ENCODE results near the gene TMEM11. TPM values are rescaled to one million over a fixed set of nuclear protein-coding genes. Genes with fewer than 3 reads are reported as not detected.

The TMEM11 gene
- total RNA-seq, 6 donors from 2014 or later = 13.0 to 38.9 (median 21.6) TPM

- no peak for ATAC-seq (ENCODE audit: low FRiP score in 2 of 2)
- no peak for TF ChIP-seq EP300 (IDR thresholded peaks at IDR 0.05)
- no peak for TF ChIP-seq CTCF (IDR thresholded peaks at IDR 0.05)
- no peak for TF ChIP-seq POLR2A (IDR thresholded peaks at IDR 0.05)
- no peak for TF ChIP-seq POLR2AphosphoS5 (IDR thresholded peaks at IDR 0.05)
- no peaks in the 10 kb centered on the region for H3K27me3 ChIP-seq
- 85 to 88% methylated on average over 11 of the region's 11 CpGs for WGBS, 2 donors
- H3K27ac ChIP-seq = peak overlapping the region; percentile 31 to 71 (median 56)
- H3K9me3 ChIP-seq = no peaks in the 10 kb centered on the region
- peaks cover 17 to 36% (median 24%) of the 10 kb centered on the region in 4 donors for H3K4me1 ChIP-seq
- no peak overlapping the region for H3K4me3 ChIP-seq
- DNase-seq = no peak
- no peaks in the 10 kb centered on the region for H3K36me3 ChIP-seq
Observed at GRCh38 chr17:21165922-21166594, 47.9 kb downstream of the TMEM11 start.

- Histone ChIP-seq H3K36me3 (no peaks in the 10 kb centered on the region), H3K4me1 (peaks cover 10 to 26% (median 20%) of the 10 kb centered on the region in 4 donors), H3K27me3 (no peaks in the 10 kb centered on the region), H3K27ac (no peak overlapping the region), H3K4me3 (no peak overlapping the region), H3K9me3 (no peaks in the 10 kb centered on the region)
- ATAC-seq (ENCODE audit: low FRiP score in 2 of 2) (no peak), DNase-seq (no peak)
- TF ChIP-seq EP300 (IDR thresholded peaks at IDR 0.05) (no peak), POLR2AphosphoS5 (IDR thresholded peaks at IDR 0.05) (no peak), CTCF (IDR thresholded peaks at IDR 0.05) (no peak), POLR2A (IDR thresholded peaks at IDR 0.05) (no peak)
- 80 to 83% methylated on average over 5 of the region's 5 CpGs for WGBS, 2 donors
Observed at GRCh38 chr17:21164620-21165019, 49.3 kb downstream of the TMEM11 start.

GRCh38 chr17:21164216-21164615, 49.7 kb downstream of the TMEM11 start:
- DNase-seq (no peak), ATAC-seq (ENCODE audit: low FRiP score in 2 of 2) (no peak)
- Histone ChIP-seq H3K9me3 (no peaks in the 10 kb centered on the region), H3K4me3 (no peak overlapping the region), H3K36me3 (no peaks in the 10 kb centered on the region), H3K27me3 (no peaks in the 10 kb centered on the region), H3K27ac (no peak overlapping the region), H3K4me1 (peaks cover 10 to 24% (median 18%) of the 10 kb centered on the region in 4 donors)
- TF ChIP-seq EP300 (IDR thresholded peaks at IDR 0.05) (no peak), POLR2A (IDR thresholded peaks at IDR 0.05) (no peak), CTCF (IDR thresholded peaks at IDR 0.05) (no peak), POLR2AphosphoS5 (IDR thresholded peaks at IDR 0.05) (no peak)
- WGBS, 2 donors = 88 to 98% methylated on average over 6 of the region's 6 CpGs

- DNase-seq (no peak), ATAC-seq (ENCODE audit: low FRiP score in 2 of 2) (no peak)
- no peak overlapping the region for H3K4me3 ChIP-seq
- H3K36me3 ChIP-seq = no peaks in the 10 kb centered on the region
- no peaks in the 10 kb centered on the region for H3K9me3 ChIP-seq
- peak overlapping the region in 2 of 4 donors; percentile 25 to 44 for H3K27ac ChIP-seq
- TF ChIP-seq EP300 (IDR thresholded peaks at IDR 0.05) = no peak
- TF ChIP-seq POLR2AphosphoS5 (IDR thresholded peaks at IDR 0.05) = no peak
- no peak for TF ChIP-seq POLR2A (IDR thresholded peaks at IDR 0.05)
- no peak for TF ChIP-seq CTCF (IDR thresholded peaks at IDR 0.05)
- H3K27me3 ChIP-seq = no peaks in the 10 kb centered on the region
- peaks cover 10 to 24% (median 16%) of the 10 kb centered on the region in 4 donors for H3K4me1 ChIP-seq
- 87 to 93% methylated on average over 6 of the region's 6 CpGs for WGBS, 2 donors
Observed at GRCh38 chr17:21163101-21163500, 50.9 kb downstream of the TMEM11 start.

GRCh38 chr17:21162394-21162775, 51.6 kb downstream of the TMEM11 start:
- Histone ChIP-seq H3K4me3 (no peak overlapping the region), H3K27me3 (no peaks in the 10 kb centered on the region), H3K27ac (peak overlapping the region in 3 of 4 donors; percentile 25 to 52 (median 44)), H3K9me3 (no peaks in the 10 kb centered on the region), H3K36me3 (no peaks in the 10 kb centered on the region), H3K4me1 (peaks cover 9 to 24% (median 16%) of the 10 kb centered on the region in 4 donors)
- TF ChIP-seq POLR2A (IDR thresholded peaks at IDR 0.05) (no peak), POLR2AphosphoS5 (IDR thresholded peaks at IDR 0.05) (no peak), CTCF (IDR thresholded peaks at IDR 0.05) (no peak), EP300 (IDR thresholded peaks at IDR 0.05) (no peak)
- 56 to 74% methylated on average over 2 of the region's 2 CpGs for WGBS, 2 donors
- DNase-seq (no peak), ATAC-seq (ENCODE audit: low FRiP score in 2 of 2) (peak in 1 of 2 donors; percentile 31)
